DND-41 (cell line): Measurements from ENCODE around the gene TEP1.

ENCODE experiments used
- EZH2 ChIP-seq: IDR thresholded peaks from 3 replicates; pipeline ENCODE4 v1.6.1; 2012; ENCODE audit warnings: borderline replicate concordance, low read depth, mild to moderate bottlenecking, moderate library complexity, low read length, inconsistent platforms; ENCODE audit not compliant: severe bottlenecking
- TF ChIP-seq, protein P1 (sequence below): IDR thresholded peaks from 2 replicates; pipeline ENCODE4 v1.5.1; 2012; ENCODE audit warnings: borderline replicate concordance, low read length, moderate library complexity, mild to moderate bottlenecking; ENCODE audit not compliant: poor library complexity, severe bottlenecking; ENCODE audit errors: extremely low read depth

DNA sequence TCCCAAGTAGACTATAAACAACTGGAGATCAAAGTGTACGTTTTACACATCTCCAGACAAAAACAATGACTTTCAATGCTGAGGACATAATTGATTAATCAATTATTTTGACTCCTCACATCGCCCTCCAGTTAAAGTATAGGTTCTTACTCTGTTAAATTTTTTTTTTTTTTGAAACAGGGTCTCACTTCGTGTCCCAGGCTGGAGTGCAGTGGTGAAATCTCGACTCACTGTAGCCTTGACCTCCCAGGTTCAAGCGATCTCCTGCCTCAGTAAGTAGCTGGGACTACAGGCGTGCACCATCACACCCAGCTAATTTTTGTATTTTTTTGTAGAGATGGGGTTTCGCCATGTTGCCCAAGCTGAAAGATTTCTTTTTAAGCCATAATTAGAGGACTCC, 79.3 kb downstream of the TEP1 start:
- TF ChIP-seq, protein P1, sequence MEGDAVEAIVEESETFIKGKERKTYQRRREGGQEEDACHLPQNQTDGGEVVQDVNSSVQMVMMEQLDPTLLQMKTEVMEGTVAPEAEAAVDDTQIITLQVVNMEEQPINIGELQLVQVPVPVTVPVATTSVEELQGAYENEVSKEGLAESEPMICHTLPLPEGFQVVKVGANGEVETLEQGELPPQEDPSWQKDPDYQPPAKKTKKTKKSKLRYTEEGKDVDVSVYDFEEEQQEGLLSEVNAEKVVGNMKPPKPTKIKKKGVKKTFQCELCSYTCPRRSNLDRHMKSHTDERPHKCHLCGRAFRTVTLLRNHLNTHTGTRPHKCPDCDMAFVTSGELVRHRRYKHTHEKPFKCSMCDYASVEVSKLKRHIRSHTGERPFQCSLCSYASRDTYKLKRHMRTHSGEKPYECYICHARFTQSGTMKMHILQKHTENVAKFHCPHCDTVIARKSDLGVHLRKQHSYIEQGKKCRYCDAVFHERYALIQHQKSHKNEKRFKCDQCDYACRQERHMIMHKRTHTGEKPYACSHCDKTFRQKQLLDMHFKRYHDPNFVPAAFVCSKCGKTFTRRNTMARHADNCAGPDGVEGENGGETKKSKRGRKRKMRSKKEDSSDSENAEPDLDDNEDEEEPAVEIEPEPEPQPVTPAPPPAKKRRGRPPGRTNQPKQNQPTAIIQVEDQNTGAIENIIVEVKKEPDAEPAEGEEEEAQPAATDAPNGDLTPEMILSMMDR, result no peak
- no peak for TF ChIP-seq EZH2
